Loucy (cell line): Measurements from ENCODE around the gene TP53I13.

Experiments used
- H2AFZ ChIP-seq: fragments of 200-600 bp; sonication (generic); 2 replicates; pipeline ENCODE4 v1.6.0; 2016; ENCODE audit warnings: antibody characterized with exemption, mild to moderate bottlenecking, low read length, moderate library complexity
- H3F3A ChIP-seq: fragments of 200-600 bp; 2 replicates; pipeline ENCODE4 v1.6.0; 2016; ENCODE audit warnings: antibody characterized with exemption, low read depth, mild to moderate bottlenecking
- H3K27me3 ChIP-seq: fragments of 200-600 bp; sonication (generic); 2 replicates; pipeline ENCODE4 v1.6.1; 2014; ENCODE audit warnings: low read length, mild to moderate bottlenecking; ENCODE audit not compliant: insufficient read depth, poor library complexity, severe bottlenecking
- H3K36me3 ChIP-seq: fragments of 200-600 bp; sonication (generic); 2 replicates; pipeline ENCODE4 v1.6.1; 2016; ENCODE audit warnings: low read length; ENCODE audit not compliant: insufficient read depth
- H3K4me1 ChIP-seq: fragments of 200-600 bp; sonication (generic); 2 replicates; pipeline ENCODE4 v1.5.1; 2014; ENCODE audit warnings: low read length, mild to moderate bottlenecking; ENCODE audit not compliant: insufficient read depth, poor library complexity, severe bottlenecking
- H3K4me2 ChIP-seq: fragments of 200-600 bp; sonication (generic); 2 replicates; pipeline ENCODE4 v1.6.0; 2014; ENCODE audit warnings: antibody characterized with exemption, low read length, low read depth, mild to moderate bottlenecking; ENCODE audit not compliant: poor library complexity, severe bottlenecking
- H3K4me3 ChIP-seq: fragments of 200-600 bp; sonication (generic); 2 replicates; pipeline ENCODE4 v1.5.1; 2014; ENCODE audit warnings: low read length, mild to moderate bottlenecking, mixed read lengths; ENCODE audit not compliant: poor library complexity, severe bottlenecking
- H3K79me2 ChIP-seq: fragments of 200-600 bp; sonication (generic); 2 replicates; pipeline ENCODE4 v1.6.1; 2014; ENCODE audit warnings: low read length; ENCODE audit not compliant: insufficient read depth
- H3K9ac ChIP-seq: fragments of 200-600 bp; sonication (generic); 2 replicates; pipeline ENCODE4 v1.6.0; 2014; ENCODE audit warnings: mild to moderate bottlenecking, low read depth, low read length, moderate library complexity; ENCODE audit not compliant: poor library complexity, severe bottlenecking
- H3K9me2 ChIP-seq: fragments of 200-600 bp; sonication (generic); replicated peaks from 2 replicates; pipeline ENCODE4 v1.6.1; 2016; ENCODE audit warnings: low read depth, low read length, mixed read lengths
- H3K9me3 ChIP-seq: fragments of 200-600 bp; sonication (generic); 2 replicates; pipeline ENCODE4 v1.6.1; 2014; ENCODE audit warnings: mild to moderate bottlenecking, antibody characterized with exemption, low read length, low read depth; ENCODE audit not compliant: insufficient read depth
- H4K20me1 ChIP-seq: fragments of 200-600 bp; sonication (generic); 2 replicates; pipeline ENCODE4 v1.6.0; 2014; ENCODE audit warnings: antibody characterized with exemption, low read length, mild to moderate bottlenecking; ENCODE audit not compliant: insufficient read depth, poor library complexity, severe bottlenecking
- CTCF ChIP-seq: fragments of 200-600 bp; sonication (generic); conservative IDR thresholded peaks from 2 replicates; pipeline ENCODE4 v1.5.1; 2014; ENCODE audit warnings: mild to moderate bottlenecking, antibody characterized with exemption, low read length
- EZH2phosphoT487 ChIP-seq: fragments of 200-600 bp; IDR thresholded peaks from 2 replicates; pipeline ENCODE4 v1.6.1; 2018; ENCODE audit warnings: antibody characterized with exemption, mild to moderate bottlenecking, moderate library complexity, borderline replicate concordance

The TP53I13 gene

DNA sequence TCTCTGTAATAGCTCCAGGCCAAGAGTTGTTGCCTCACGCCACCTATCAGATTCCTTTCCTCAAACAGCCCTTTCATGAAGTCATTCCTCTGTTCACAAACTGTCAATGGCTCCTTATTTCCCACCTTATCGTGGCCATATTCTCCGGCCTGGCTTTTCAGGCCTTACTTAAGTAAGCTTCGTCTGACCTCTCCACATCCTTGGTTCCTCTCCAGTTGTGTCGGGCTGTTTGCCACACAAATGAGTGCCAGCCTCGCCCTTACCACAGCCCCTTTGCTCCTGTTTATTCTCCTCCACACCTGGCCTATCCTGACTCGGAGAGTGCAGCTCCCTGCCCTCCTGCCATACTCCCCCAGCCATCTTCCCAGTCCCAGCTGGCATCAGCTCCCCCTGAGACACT is 2.0 kb downstream of the TP53I13 start:
- H3K4me1 ChIP-seq = peaks cover 13% of the 10 kb centered on the region
- no peak overlapping the region for H2AFZ ChIP-seq
- H4K20me1 ChIP-seq = peaks cover 10% of the 10 kb centered on the region
- no peaks in the 10 kb centered on the region for H3K9me3 ChIP-seq
- no peak overlapping the region for H3K4me3 ChIP-seq
- H3K9ac ChIP-seq = no peak overlapping the region
- H3K4me2 ChIP-seq = no peak overlapping the region
- H3F3A ChIP-seq = 0 out of 2 replicates have a peak, but pooled peaks cover 3% of the 10 kb centered on the region
- H3K79me2 ChIP-seq = peaks cover 11% of the 10 kb centered on the region; the same call in 1 of the 2 replicates
- H3K36me3 ChIP-seq = peaks cover 16% of the 10 kb centered on the region; the same call in 1 of the 2 replicates
- H3K27me3 ChIP-seq = no peaks in the 10 kb centered on the region
- TF ChIP-seq EZH2phosphoT487 (no peak), CTCF (no peak)
- no peaks in the 10 kb centered on the region for H3K9me2 ChIP-seq

- Histone ChIP-seq H3K4me1 (peaks cover 8% of the 10 kb centered on the region), H3F3A (0 out of 2 replicates have a peak, but pooled peaks cover 3% of the 10 kb centered on the region), H3K79me2 (peaks cover 6% of the 10 kb centered on the region; the same call in 1 of the 2 replicates), H3K4me2 (no peak overlapping the region), H3K9me3 (no peaks in the 10 kb centered on the region), H3K27me3 (no peaks in the 10 kb centered on the region), H4K20me1 (peaks cover 10% of the 10 kb centered on the region), H2AFZ (no peak overlapping the region), H3K9me2 (no peaks in the 10 kb centered on the region), H3K36me3 (peaks cover 25% of the 10 kb centered on the region; the same call in 1 of the 2 replicates), H3K4me3 (no peak overlapping the region), H3K9ac (no peak overlapping the region)
- no peak for TF ChIP-seq EZH2phosphoT487
- no peak for TF ChIP-seq CTCF
These were observed 3.0 kb downstream of the TP53I13 start for GRCh38 chr17:29571486-29571882.

DNA sequence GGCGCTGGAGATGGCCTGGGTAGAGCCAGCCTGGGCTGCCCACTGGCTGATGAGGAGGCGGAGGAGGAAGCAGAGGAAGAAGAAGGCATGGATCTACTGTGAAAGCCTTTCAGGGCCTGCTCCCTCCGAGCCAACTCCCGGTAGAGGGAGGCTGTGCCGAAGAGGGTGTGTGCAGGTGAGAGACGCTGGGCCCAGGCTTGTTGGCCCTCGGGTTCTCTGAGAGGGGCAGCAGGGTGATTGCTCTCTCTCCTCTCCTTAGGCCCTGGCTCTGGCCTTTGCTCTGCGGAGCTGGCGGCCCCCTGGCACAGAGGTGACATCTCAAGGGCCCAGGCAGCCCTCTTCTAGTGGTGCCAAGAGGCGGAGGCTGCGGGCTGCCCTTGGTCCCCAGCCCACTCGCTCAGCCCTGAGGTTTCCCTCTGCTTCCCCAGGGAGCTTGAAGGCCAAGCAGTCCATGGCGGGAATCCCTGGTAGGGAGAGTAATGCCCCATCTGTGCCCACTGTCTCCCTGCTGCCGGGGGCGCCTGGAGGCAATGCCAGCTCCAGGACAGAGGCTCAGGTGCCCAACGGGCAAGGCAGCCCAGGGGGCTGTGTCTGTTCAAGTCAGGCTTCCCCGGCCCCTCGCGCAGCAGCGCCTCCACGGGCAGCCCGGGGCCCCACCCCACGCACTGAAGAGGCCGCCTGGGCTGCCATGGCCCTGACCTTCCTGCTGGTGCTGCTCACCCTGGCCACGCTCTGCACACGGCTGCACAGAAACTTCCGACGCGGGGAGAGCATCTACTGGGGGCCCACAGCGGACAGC is 3.6 kb downstream of the TP53I13 start:
- Histone ChIP-seq H3K9ac (no peak overlapping the region), H2AFZ (no peak overlapping the region), H3K4me2 (no peak overlapping the region), H3K79me2 (peaks cover 6% of the 10 kb centered on the region; the same call in 1 of the 2 replicates), H3K27me3 (no peaks in the 10 kb centered on the region), H3F3A (0 out of 2 replicates have a peak, but pooled peaks cover 3% of the 10 kb centered on the region), H3K4me1 (peaks cover 6% of the 10 kb centered on the region), H3K36me3 (peaks cover 31% of the 10 kb centered on the region; the same call in 1 of the 2 replicates), H3K9me3 (no peaks in the 10 kb centered on the region), H3K9me2 (no peaks in the 10 kb centered on the region), H3K4me3 (no peak overlapping the region), H4K20me1 (peaks cover 10% of the 10 kb centered on the region)
- TF ChIP-seq CTCF (no peak), EZH2phosphoT487 (no peak)
